NT2/D1 (cell line): ENCODE results near the gene PACS1.

Experiments
- DNase-seq: peaks from one replicate; pipeline ENCODE4 v3.0.0-alpha.2; 2011; ENCODE audit warnings: low read depth, low spot score
- H3K27me3 ChIP-seq: 2 replicates; pipeline ENCODE4 v1.6.0; 2011; ENCODE audit warnings: mild to moderate bottlenecking; ENCODE audit not compliant: insufficient read length, insufficient read depth
- H3K36me3 ChIP-seq: 2 replicates; pipeline ENCODE4 v1.6.1; 2011; ENCODE audit warnings: mild to moderate bottlenecking, low read length, mixed read lengths; ENCODE audit not compliant: insufficient read depth, insufficient read length
- H3K4me1 ChIP-seq: 2 replicates; pipeline ENCODE4 v1.5.1; 2011; ENCODE audit not compliant: insufficient read depth, insufficient read length
- H3K4me3 ChIP-seq: 2 replicates; pipeline ENCODE4 v1.5.1; 2011; ENCODE audit warnings: low read depth; ENCODE audit not compliant: insufficient read length
- H3K9ac ChIP-seq: 2 replicates; pipeline ENCODE4 v1.6.0; 2011; ENCODE audit warnings: low read depth; ENCODE audit not compliant: insufficient read length
- H3K9me3 ChIP-seq: 2 replicates; pipeline ENCODE4 v1.5.1; 2011; ENCODE audit warnings: mild to moderate bottlenecking, low read length; ENCODE audit not compliant: insufficient read depth
- SUZ12 ChIP-seq: IDR thresholded peaks from 2 replicates; pipeline ENCODE4 v1.6.1; 2011; ENCODE audit not compliant: insufficient read length, insufficient read depth; ENCODE audit errors: extremely low read depth
- YY1 ChIP-seq: IDR thresholded peaks from 2 replicates; pipeline ENCODE4 v1.6.1; 2011; ENCODE audit not compliant: insufficient read length, insufficient read depth
- ZNF274 ChIP-seq: IDR thresholded peaks from 2 replicates; pipeline ENCODE4 v1.6.1; 2011; ENCODE audit warnings: mild to moderate bottlenecking, low read depth, low read length

PACS1 gene

DNA sequence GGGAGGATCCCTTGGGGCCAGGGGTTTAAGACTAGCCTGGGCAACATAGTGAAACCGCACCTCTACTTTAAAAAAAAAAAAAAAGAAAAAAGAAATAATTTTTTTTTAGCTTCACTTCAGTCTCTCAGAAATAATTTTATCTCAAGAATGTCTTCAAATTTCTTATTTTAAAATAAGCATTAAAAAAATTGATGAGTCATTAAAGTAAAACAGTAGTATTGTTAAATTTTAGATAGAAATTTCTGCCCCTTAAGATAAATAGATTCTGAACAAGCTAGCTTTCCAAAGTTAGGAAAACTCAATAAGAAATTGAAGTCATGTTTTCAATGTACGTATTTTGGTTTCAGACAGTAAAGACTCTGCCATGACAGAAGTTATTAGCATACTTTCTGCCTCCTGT is 7.7 kb upstream of the PACS1 start:
- H3K4me3 ChIP-seq = no peak overlapping the region
- no peaks in the 10 kb centered on the region for H3K4me1 ChIP-seq
- no peak overlapping the region for H3K9ac ChIP-seq
- H3K27me3 ChIP-seq = no peaks in the 10 kb centered on the region
- H3K9me3 ChIP-seq = no peaks in the 10 kb centered on the region
- no peak for TF ChIP-seq ZNF274
- TF ChIP-seq SUZ12 = no peak
- TF ChIP-seq YY1 = no peak
- DNase-seq = no peak
- peaks cover 95% of the 10 kb centered on the region for H3K36me3 ChIP-seq

DNA sequence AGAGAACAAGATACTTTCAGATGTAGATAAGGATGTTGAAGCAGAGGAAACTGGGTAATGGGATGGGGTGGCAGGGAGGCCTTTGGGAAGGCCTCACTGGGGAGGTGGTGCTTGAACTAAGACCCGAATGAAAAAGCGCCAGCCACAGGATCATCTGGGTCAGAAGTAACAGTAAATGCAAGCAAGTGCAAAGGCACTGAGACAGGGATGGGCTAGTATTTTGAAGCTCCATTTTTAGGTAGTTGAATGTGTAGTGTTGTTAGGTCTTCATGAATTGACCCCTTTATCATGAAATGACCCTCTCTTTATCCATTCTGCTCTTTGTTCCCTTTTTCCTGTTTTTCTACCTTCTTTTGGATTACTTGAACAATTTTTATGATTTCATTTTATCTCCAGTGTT is 6.2 kb upstream of the PACS1 start:
- Histone ChIP-seq H3K9me3 (no peaks in the 10 kb centered on the region), H3K4me3 (no peak overlapping the region), H3K36me3 (peaks cover 97% of the 10 kb centered on the region), H3K27me3 (no peaks in the 10 kb centered on the region), H3K4me1 (peaks cover under 1% of the 10 kb centered on the region), H3K9ac (no peak overlapping the region)
- no peak for DNase-seq
- TF ChIP-seq ZNF274 (no peak), YY1 (no peak), SUZ12 (no peak)

DNA sequence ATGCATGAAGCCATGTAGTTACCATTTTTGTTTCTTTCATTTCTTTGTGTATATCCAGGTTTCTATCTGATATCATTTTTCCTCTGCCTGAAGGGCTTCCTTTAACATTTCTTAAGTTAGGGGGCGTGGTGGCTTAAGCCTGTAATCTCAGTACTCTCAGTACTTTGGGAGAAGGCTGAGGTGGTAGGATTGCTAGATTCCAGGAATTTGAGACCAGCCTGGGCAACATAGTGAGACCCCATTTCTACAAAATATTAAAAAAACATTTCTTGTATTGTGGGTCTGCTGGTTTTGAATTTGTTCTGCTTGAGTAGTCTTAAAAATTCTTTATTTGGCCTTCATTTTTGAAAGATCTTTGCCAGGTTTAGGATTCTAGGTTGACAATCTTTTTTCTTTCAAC is 5.5 kb upstream of the PACS1 start:
- TF ChIP-seq SUZ12 (no peak), ZNF274 (no peak), YY1 (no peak)
- H3K36me3 ChIP-seq = peaks cover 95% of the 10 kb centered on the region
- H3K4me3 ChIP-seq = no peak overlapping the region
- H3K4me1 ChIP-seq = peaks cover 5% of the 10 kb centered on the region
- no peaks in the 10 kb centered on the region for H3K27me3 ChIP-seq
- H3K9ac ChIP-seq = no peak overlapping the region
- no peak for DNase-seq
- no peaks in the 10 kb centered on the region for H3K9me3 ChIP-seq

DNA sequence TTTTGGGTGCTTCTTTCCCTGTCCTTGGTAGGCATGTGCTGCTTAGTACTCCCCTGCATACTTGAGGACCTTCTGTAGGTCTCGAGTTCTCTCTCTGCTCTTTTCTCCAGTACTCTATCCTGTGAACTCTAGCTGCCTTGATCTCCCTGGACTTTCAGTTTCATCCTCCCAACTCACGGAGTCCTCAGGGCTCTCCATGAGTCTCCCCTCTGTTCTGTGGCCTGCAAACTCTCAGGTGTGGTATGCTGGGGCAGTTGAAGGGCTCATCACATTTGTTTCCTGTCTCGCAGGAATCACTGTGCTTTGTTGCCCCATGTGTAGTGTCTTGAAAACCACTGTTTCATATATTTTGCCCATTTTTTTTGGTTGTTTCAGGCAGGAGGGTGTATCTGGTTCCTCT is 3.3 kb upstream of the PACS1 start:
- peaks cover 5% of the 10 kb centered on the region for H3K4me1 ChIP-seq
- H3K4me3 ChIP-seq = no peak overlapping the region
- H3K36me3 ChIP-seq = peaks cover 73% of the 10 kb centered on the region
- TF ChIP-seq YY1 = no peak
- TF ChIP-seq ZNF274 = no peak
- TF ChIP-seq SUZ12 = no peak
- no peaks in the 10 kb centered on the region for H3K9me3 ChIP-seq
- H3K9ac ChIP-seq = no peak overlapping the region
- no peaks in the 10 kb centered on the region for H3K27me3 ChIP-seq
- DNase-seq = no peak

DNA sequence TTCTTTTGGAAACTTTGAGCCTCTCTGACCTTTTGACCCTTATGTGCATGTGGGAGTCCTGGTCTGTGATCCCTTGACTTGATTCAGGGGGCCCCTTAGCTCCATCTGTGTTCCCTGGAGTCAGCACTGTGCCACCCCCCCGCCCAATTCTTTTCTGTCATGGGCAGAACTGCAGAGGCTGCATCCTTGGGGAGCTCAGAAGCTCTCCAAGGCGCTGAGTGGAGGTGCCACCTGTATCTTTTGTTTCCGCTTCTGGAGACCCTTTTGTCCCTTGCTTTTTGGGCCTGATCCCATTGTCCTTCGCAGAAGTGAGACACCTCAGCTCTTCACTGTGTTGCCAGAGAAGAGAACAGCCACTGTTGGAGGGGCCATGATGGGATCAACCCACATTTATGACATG is 2.4 kb upstream of the PACS1 start:
- Histone ChIP-seq H3K36me3 (peaks cover 70% of the 10 kb centered on the region), H3K4me3 (no peak overlapping the region), H3K27me3 (no peaks in the 10 kb centered on the region), H3K4me1 (peaks cover 5% of the 10 kb centered on the region), H3K9ac (no peak overlapping the region), H3K9me3 (no peaks in the 10 kb centered on the region)
- DNase-seq = no peak
- TF ChIP-seq YY1 = no peak
- no peak for TF ChIP-seq SUZ12
- no peak for TF ChIP-seq ZNF274

DNA sequence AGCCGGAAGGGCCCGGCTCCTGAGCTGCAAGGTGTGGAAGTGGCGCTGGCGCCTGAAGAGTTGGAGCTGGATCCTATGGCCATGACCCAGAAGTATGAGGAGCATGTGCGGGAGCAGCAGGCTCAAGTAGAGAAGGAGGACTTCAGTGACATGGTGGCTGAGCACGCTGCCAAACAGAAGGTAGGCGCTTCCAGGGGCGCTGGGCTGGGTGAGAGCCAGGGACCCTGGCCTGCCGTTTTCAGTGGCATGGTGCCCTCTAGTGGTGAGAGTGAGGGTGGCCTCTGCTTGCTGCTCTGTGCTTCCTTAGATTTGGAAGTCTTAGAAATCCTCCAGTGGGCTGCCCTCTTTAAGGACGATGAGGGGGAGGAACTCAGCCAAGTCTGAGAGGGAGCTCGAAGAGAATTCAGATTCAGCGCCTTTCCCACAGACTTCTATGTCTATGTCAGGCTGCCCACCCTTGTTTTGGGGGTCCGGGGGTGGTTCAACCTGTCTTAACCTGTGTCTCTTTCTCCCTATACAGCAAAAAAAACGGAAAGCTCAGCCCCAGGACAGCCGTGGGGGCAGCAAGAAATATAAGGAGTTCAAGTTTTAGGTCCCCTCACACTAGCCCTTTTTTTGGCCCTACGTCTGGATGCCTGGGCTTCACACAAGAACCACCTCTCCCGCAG is 1.8 kb upstream of the PACS1 start:
- Histone ChIP-seq H3K9ac (no peak overlapping the region), H3K27me3 (no peaks in the 10 kb centered on the region), H3K4me3 (no peak overlapping the region), H3K4me1 (peaks cover 5% of the 10 kb centered on the region), H3K36me3 (peaks cover 68% of the 10 kb centered on the region), H3K9me3 (no peaks in the 10 kb centered on the region)
- TF ChIP-seq YY1 (no peak), ZNF274 (no peak), SUZ12 (no peak)
- peak; percentile 54 for DNase-seq

DNA sequence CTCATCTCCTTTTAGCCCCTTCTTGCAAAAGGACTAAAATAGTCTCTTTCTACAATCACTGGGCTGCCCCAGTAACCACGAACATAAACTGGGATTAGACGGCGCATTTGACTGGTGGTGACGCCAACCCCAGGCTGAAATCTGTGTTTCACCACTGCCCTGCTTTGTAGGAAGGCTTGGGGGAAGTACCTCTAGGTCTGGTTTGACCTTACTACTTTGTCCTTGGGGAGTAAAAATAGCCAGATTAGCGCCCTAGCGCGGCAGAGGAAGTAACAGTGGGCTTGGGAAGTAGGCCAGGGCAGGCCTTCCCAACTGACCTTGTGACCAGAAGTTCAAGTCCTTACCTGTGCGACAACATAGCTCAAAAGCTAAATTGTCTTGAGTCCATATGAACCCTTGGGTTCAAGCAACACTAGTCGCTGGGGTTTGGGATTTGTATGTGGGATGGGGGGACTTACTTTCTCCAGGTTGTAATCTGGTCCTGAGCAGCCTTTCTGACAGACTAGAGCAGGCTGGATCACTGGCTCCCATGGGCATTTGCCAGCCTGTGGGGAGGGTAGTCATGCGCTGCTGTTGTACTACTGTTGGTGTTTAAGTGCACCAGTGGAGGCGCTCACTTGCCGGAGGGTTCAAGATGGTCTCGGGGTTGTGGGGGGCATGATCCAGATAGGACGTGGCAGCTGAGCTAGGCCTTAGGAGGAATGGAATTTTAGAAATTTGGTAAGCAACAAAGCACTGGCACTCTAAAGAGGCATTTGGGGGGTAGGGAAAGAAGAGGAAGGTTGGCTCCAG is 953 bp upstream of the PACS1 start:
- peaks cover 66% of the 10 kb centered on the region for H3K36me3 ChIP-seq
- TF ChIP-seq YY1 = no peak
- no peak for TF ChIP-seq ZNF274
- TF ChIP-seq SUZ12 = no peak
- H3K9ac ChIP-seq = peak overlapping the region; percentile 86
- DNase-seq = peak; percentile 40
- H3K4me3 ChIP-seq = no peak overlapping the region
- peaks cover 5% of the 10 kb centered on the region for H3K4me1 ChIP-seq
- H3K9me3 ChIP-seq = no peaks in the 10 kb centered on the region
- no peaks in the 10 kb centered on the region for H3K27me3 ChIP-seq
